ENCODE measurements around the gene MAPRE2. TPM values are rescaled to one million over a fixed set of nuclear protein-coding genes. Genes with fewer than 3 reads are reported as not detected.

Gene MAPRE2
- total and polyA plus RNA-seq, 4 donors: 12.5 to 57.8 (median 19.8) TPM

- Histone ChIP-seq H3K4me3 (no peak overlapping the region), H3K27ac (ENCODE audit: low read depth in 1 of 2, low read length in 1 of 2) (no peak overlapping the region), H3K27me3 (ENCODE audit: control insufficient read depth in 3 of 3, insufficient read depth in 3 of 3, low read length in 2 of 3) (no peaks in the 10 kb centered on the region), H3K36me3 (ENCODE audit: control insufficient read depth in 4 of 4, insufficient read depth in 4 of 4, low read length in 4 of 4) (no peaks in the 10 kb centered on the region), H3K9ac (ENCODE audit: insufficient read depth in 1 of 2, low read length in 2 of 2) (no peak overlapping the region), H3K4me1 (ENCODE audit: control insufficient read depth in 5 of 5, insufficient read depth in 5 of 5, low read length in 5 of 5) (peaks cover under 1 to 10% (median 2%) of the 10 kb centered on the region in 5 donors), H3K9me3 (ENCODE audit: control insufficient read depth in 4 of 4, insufficient read depth in 3 of 4, low read length in 3 of 4) (no peaks in the 10 kb centered on the region)
- ATAC-seq (ENCODE audit: insufficient read depth, low FRiP score) (no peak), DNase-seq (no peak)
- TF ChIP-seq CTCF (IDR thresholded peaks at IDR 0.05; ENCODE audit: control extremely low read depth, extremely low read depth): no peak
- 44 to 70% methylated on average over 1 of the region's 1 CpG for WGBS, 2 donors
Measured at GRCh38 chr18:35032113-35032512, 9.1 kb upstream of the MAPRE2 start.

GRCh38 chr18:35038029-35038428, 3.2 kb upstream of the MAPRE2 start:
- Histone ChIP-seq H3K4me1 (ENCODE audit: control insufficient read depth in 5 of 5, insufficient read depth in 5 of 5, low read length in 5 of 5) (peaks cover 0 to 18% (median 6%) of the 10 kb centered on the region in 5 donors), H3K9ac (ENCODE audit: insufficient read depth in 1 of 2, low read length in 2 of 2) (no peak overlapping the region), H3K4me3 (no peak overlapping the region), H3K27me3 (ENCODE audit: control insufficient read depth in 3 of 3, insufficient read depth in 3 of 3, low read length in 2 of 3) (no peaks in the 10 kb centered on the region), H3K9me3 (ENCODE audit: control insufficient read depth in 4 of 4, insufficient read depth in 3 of 4, low read length in 3 of 4) (no peaks in the 10 kb centered on the region), H3K36me3 (ENCODE audit: control insufficient read depth in 4 of 4, insufficient read depth in 4 of 4, low read length in 4 of 4) (peaks cover 0 to 3% (median 0%) of the 10 kb centered on the region in 4 donors), H3K27ac (ENCODE audit: low read depth in 1 of 2, low read length in 1 of 2) (no peak overlapping the region)
- DNase-seq (no peak), ATAC-seq (ENCODE audit: insufficient read depth, low FRiP score) (no peak)
- no peak for TF ChIP-seq CTCF (IDR thresholded peaks at IDR 0.05; ENCODE audit: control extremely low read depth, extremely low read depth)
- WGBS, 2 donors: 41 to 66% methylated on average over 1 of the region's 1 CpG

GRCh38 chr18:35038881-35039491, 2.2 kb upstream of the MAPRE2 start:
- no peak for TF ChIP-seq CTCF (IDR thresholded peaks at IDR 0.05; ENCODE audit: control extremely low read depth, extremely low read depth)
- no peaks in the 10 kb centered on the region for H3K27me3 ChIP-seq (ENCODE audit: control insufficient read depth in 3 of 3, insufficient read depth in 3 of 3, low read length in 2 of 3)
- no peaks in the 10 kb centered on the region for H3K9me3 ChIP-seq (ENCODE audit: control insufficient read depth in 4 of 4, insufficient read depth in 3 of 4, low read length in 3 of 4)
- no peak overlapping the region for H3K27ac ChIP-seq (ENCODE audit: low read depth in 1 of 2, low read length in 1 of 2)
- peaks cover 0 to 3% (median 0%) of the 10 kb centered on the region in 4 donors for H3K36me3 ChIP-seq (ENCODE audit: control insufficient read depth in 4 of 4, insufficient read depth in 4 of 4, low read length in 4 of 4)
- ATAC-seq (ENCODE audit: insufficient read depth, low FRiP score): no peak
- peaks cover 0 to 28% (median 7%) of the 10 kb centered on the region in 5 donors for H3K4me1 ChIP-seq (ENCODE audit: control insufficient read depth in 5 of 5, insufficient read depth in 5 of 5, low read length in 5 of 5)
- no peak overlapping the region for H3K9ac ChIP-seq (ENCODE audit: insufficient read depth in 1 of 2, low read length in 2 of 2)
- WGBS, 2 donors: 41 to 83% methylated on average over 2 of the region's 2 CpGs
- no peak overlapping the region for H3K4me3 ChIP-seq
- no peak for DNase-seq

GRCh38 chr18:35040638-35040987, 600 bp upstream of the MAPRE2 start:
- DNase-seq (no peak), ATAC-seq (ENCODE audit: insufficient read depth, low FRiP score) (no peak)
- Histone ChIP-seq H3K4me1 (ENCODE audit: control insufficient read depth in 5 of 5, insufficient read depth in 5 of 5, low read length in 5 of 5) (peaks cover 2 to 39% (median 12%) of the 10 kb centered on the region in 5 donors), H3K36me3 (ENCODE audit: control insufficient read depth in 4 of 4, insufficient read depth in 4 of 4, low read length in 4 of 4) (peaks cover 0 to 3% (median 0%) of the 10 kb centered on the region in 4 donors), H3K4me3 (no peak overlapping the region), H3K9me3 (ENCODE audit: control insufficient read depth in 4 of 4, insufficient read depth in 3 of 4, low read length in 3 of 4) (no peaks in the 10 kb centered on the region), H3K9ac (ENCODE audit: insufficient read depth in 1 of 2, low read length in 2 of 2) (peak overlapping the region; percentile 88 to 95), H3K27ac (ENCODE audit: low read depth in 1 of 2, low read length in 1 of 2) (peak overlapping the region; percentile 76 to 93), H3K27me3 (ENCODE audit: control insufficient read depth in 3 of 3, insufficient read depth in 3 of 3, low read length in 2 of 3) (no peaks in the 10 kb centered on the region)
- no peak for TF ChIP-seq CTCF (IDR thresholded peaks at IDR 0.05; ENCODE audit: control extremely low read depth, extremely low read depth)
